ENCODE measurements around the gene RPA3.

The RPA3 gene
- 21.0 reads per million, percentile 48 among the genes with 10 or more reads in this experiment for total RNA-seq

- DNase-seq = no peak
These were observed at the start of gene RPA3 for GRCh38 chr7:7718492-7718891. RPA3 (minus strand) TSS chr7:7718607; CDS start chr7:7640418, 78,189 bp downstream.

- no peak for DNase-seq
These were observed 48.3 kb upstream of the RPA3 start for GRCh38 chr7:7766671-7767070.

- DNase-seq = no peak
These were observed 47.0 kb upstream of the RPA3 start for GRCh38 chr7:7765422-7765821.

- DNase-seq = no peak
These were observed 46.4 kb upstream of the RPA3 start for GRCh38 chr7:7764520-7765396.

GRCh38 chr7:7761974-7762779 lies 43.8 kb upstream of the RPA3 start:
- no peak for DNase-seq

GRCh38 chr7:7761340-7761973 lies 43.0 kb upstream of the RPA3 start:
- DNase-seq = no peak

- no peak for DNase-seq
These were observed 39.2 kb upstream of the RPA3 start for GRCh38 chr7:7757576-7757975.

GRCh38 chr7:7756577-7756976 lies 38.2 kb upstream of the RPA3 start:
- no peak for DNase-seq

- DNase-seq = no peak
These were observed 33.1 kb upstream of the RPA3 start for GRCh38 chr7:7751243-7752092.

GRCh38 chr7:7750571-7751242 lies 32.3 kb upstream of the RPA3 start:
- no peak for DNase-seq

GRCh38 chr7:7746458-7746857 lies 28.1 kb upstream of the RPA3 start:
- no peak for DNase-seq

GRCh38 chr7:7745966-7746365 lies 27.6 kb upstream of the RPA3 start:
- DNase-seq = no peak

- no peak for DNase-seq
These were observed 26.9 kb upstream of the RPA3 start for GRCh38 chr7:7745258-7745657.

- DNase-seq = no peak
These were observed 23.8 kb upstream of the RPA3 start for GRCh38 chr7:7742223-7742622.

GRCh38 chr7:7740037-7740355 lies 21.6 kb upstream of the RPA3 start:
- DNase-seq = no peak

GRCh38 chr7:7739204-7740036 lies 21.0 kb upstream of the RPA3 start:
- no peak for DNase-seq

- no peak for DNase-seq
These were observed 20.2 kb upstream of the RPA3 start for GRCh38 chr7:7738622-7739021.

- no peak for DNase-seq
These were observed 19.8 kb upstream of the RPA3 start for GRCh38 chr7:7738177-7738576.

- no peak for DNase-seq
These were observed 19.3 kb upstream of the RPA3 start for GRCh38 chr7:7737674-7738073.

- DNase-seq = no peak
These were observed 18.3 kb upstream of the RPA3 start for GRCh38 chr7:7736671-7737070.
